ENCODE data around the gene CLIP3.

DNA sequence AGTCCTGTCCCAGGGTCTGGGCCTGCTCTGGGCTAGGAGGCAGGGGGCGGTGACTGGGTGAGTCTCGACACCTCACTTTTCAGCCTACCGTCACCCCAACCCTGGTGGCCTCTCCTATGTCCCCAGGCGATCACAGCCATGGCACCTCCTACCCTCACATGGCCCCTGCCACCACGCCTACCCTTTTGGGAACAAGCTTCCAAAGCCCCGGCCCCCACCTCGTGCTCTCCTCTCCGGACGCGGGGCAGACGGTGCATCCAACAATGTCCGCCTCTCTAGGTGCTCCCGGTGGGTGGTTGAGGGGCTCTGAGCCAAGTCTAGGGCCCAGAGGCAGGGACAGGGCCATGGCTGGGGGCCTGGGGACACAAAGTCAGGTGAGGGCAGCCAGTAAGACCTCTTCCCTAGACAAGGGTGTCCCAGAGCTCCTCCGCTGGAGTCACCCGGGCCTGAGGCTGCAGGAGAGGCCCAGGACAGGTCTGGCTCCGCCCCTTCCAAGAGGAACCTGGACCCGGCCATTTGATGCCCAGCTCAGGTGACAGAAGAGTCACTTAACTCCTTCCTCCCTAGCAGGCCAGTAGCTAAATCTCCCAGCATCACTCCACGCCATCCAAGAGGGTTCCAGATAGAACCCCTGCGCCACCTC, 24.2 kb downstream of the CLIP3 start, which contains the start of gene SYNE4:
- TF ChIP-seq CTCF (IDR thresholded peaks at IDR 0.05) = no peak
- TF ChIP-seq POLR2A (IDR thresholded peaks at IDR 0.05) = peak; percentile 17 to 66 (median 66)
